Psoas muscle (tissue), 8 donors: ENCODE data around the gene ACADVL. TPM values are rescaled to one million over a fixed set of nuclear protein-coding genes. Genes with fewer than 3 reads are reported as not detected.

Source experiments
- ATAC-seq, 4 donors: fragments of 200-7000 bp; cut with Tn5 transposase; one replicate each; pipeline ENCODE4 v1.9.1; 2020; ENCODE audit warnings: moderate library complexity in 3 of 4, mild to moderate bottlenecking in 2 of 4
- DNase-seq, 2 donors: peaks; one replicate each; pipeline ENCODE4 v3.0.0-alpha.2; 2020
- H3K27ac ChIP-seq: fragments of 200-600 bp; one replicate; pipeline ENCODE4 v1.8.0; 2022
- H3K27me3 ChIP-seq, 3 donors: fragments of 200-600 bp in 1 of 3; one replicate each; pipeline versions ENCODE4 v1.6.1 to v1.8.0; 2013 to 2022; ENCODE audit warnings: low read length in 2 of 3, mild to moderate bottlenecking in 2 of 3, moderate library complexity in 1 of 3; ENCODE audit not compliant: insufficient read depth in 3 of 3
- H3K36me3 ChIP-seq, 2 donors: fragments of 200-600 bp in 1 of 2; one replicate each; pipeline versions ENCODE4 v1.6.1 to v1.8.0; 2013 to 2022; ENCODE audit warnings: low read depth in 1 of 2, mild to moderate bottlenecking in 1 of 2, moderate library complexity in 1 of 2; ENCODE audit not compliant: insufficient read depth in 1 of 2
- H3K4me1 ChIP-seq: fragments of 200-600 bp; one replicate; pipeline ENCODE4 v1.8.0; 2022
- H3K4me3 ChIP-seq: fragments of 200-600 bp; one replicate; pipeline ENCODE4 v1.8.0; 2022; ENCODE audit warnings: mild to moderate bottlenecking
- H3K9me3 ChIP-seq: fragments of 200-600 bp; one replicate; pipeline ENCODE4 v1.8.0; 2022
- WGBS, 3 donors: extraction: QIAGEN DNeasy Blood & Tissue Kit; methylation state at CpG; one replicate each; pipeline versions ENCODE4 v1.1.6 to v1.1.7; 2013; 5-methylcytosine and 5-hydroxymethylcytosine counted together
- intact Hi-C, 2 donors: fragments of 100-400 bp; cut with DNase I; formaldehyde crosslinking; loops; one replicate each; pipeline versions ENCODE4 v1.11.0 to v1.14.2; 2022
- polyA plus RNA-seq, 3 donors: library from polyadenylated mRNA; stranded (reverse); fragments of 200-250 nt; gene quantifications; one replicate each; pipeline ENCODE4 v1.2.3, GENCODE V29; 2013
- total RNA-seq, 4 donors: library from RNA; stranded (reverse); fragmentation: NEBNext Ultra II Directional in 2 of 4; extraction: Animal tissue kit (Norgen Biotek cat#: 25700) in 2 of 4; gene quantifications; one replicate each; pipeline versions ENCODE4 v1.2.1 to v1.2.4, GENCODE V29; 2021 to 2023
- TF ChIP-seq, protein P1 (sequence below): fragments of 200-600 bp; IDR thresholded peaks from one replicate; pipeline ENCODE4 v1.8.0; 2022; ENCODE audit warnings: antibody characterized with exemption
- donor health status: healthy with polysubstance abuse.
- donor health status: DM: no; HTN: no; CAD: no; lungs with moderate emphysema.
- donor health status: Bipolar disorder and iron deficiency.
- donor health status: healthy.
- donor health status: DM: yes; HTN: yes; CAD: no.
- donor health status: DM: no; HTN: no; CAD: no.
- donor health status: DM: no; HTN: no; CAD: no.
- donor health status: DM: yes; HTN: yes; CAD: no.

The ACADVL gene
- total and polyA plus RNA-seq, 7 donors = 538 to 1,310 (median 1,030) TPM

DNA sequence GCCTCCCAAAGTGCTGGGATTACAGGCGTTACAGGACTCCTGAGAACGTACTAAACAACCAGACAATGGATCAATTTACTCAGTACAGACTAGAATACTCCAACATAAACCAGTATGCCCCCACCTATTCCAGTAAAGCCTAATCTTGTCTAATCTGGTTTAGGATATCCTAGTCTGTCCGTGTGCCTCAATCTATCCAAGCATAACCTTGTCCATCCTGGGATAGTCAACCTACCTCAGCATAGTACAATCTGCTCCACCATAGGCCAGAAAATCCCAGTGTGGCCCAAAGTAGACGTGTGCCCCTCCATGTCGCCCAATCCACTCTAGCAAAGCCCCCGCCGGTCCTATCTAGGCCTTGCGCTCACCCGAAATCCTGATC is 14.0 kb downstream of the ACADVL start:
- Histone ChIP-seq H3K27me3 (no peaks in the 10 kb centered on the region), H3K27ac (peak overlapping the region; percentile 81), H3K9me3 (no peaks in the 10 kb centered on the region), H3K4me1 (peaks cover 29% of the 10 kb centered on the region), H3K36me3 (peaks cover 0 to 40% of the 10 kb centered on the region in 2 donors), H3K4me3 (peak overlapping the region; percentile 94)
- TF ChIP-seq, protein P1, sequence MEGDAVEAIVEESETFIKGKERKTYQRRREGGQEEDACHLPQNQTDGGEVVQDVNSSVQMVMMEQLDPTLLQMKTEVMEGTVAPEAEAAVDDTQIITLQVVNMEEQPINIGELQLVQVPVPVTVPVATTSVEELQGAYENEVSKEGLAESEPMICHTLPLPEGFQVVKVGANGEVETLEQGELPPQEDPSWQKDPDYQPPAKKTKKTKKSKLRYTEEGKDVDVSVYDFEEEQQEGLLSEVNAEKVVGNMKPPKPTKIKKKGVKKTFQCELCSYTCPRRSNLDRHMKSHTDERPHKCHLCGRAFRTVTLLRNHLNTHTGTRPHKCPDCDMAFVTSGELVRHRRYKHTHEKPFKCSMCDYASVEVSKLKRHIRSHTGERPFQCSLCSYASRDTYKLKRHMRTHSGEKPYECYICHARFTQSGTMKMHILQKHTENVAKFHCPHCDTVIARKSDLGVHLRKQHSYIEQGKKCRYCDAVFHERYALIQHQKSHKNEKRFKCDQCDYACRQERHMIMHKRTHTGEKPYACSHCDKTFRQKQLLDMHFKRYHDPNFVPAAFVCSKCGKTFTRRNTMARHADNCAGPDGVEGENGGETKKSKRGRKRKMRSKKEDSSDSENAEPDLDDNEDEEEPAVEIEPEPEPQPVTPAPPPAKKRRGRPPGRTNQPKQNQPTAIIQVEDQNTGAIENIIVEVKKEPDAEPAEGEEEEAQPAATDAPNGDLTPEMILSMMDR = no peak
- ATAC-seq (peak in 2 of 4 donors; percentile 0), DNase-seq (no peak)
- WGBS, 3 donors = 0 to 1% (median 1%) methylated on average over 9 of the region's 9 CpGs
- intact Hi-C loops = loop anchor here in 1 of 2 donors (10.0 kb wide), 1 partner anchor 351 kb away; the partner anchor contains the start of gene MPDU1

GRCh38 chr17:7234083-7234951 is 14.6 kb downstream of the ACADVL start, which contains the start of gene DVL2:
Gene DVL2, minus strand, starts transcription at chr17:7234517. Its CDS starts 255 bp downstream, at chr17:7234262.
- 0% methylated on average over 58 to 72 of the region's 72 CpGs for WGBS, 3 donors
- TF ChIP-seq, protein P1 = no peak
- Histone ChIP-seq H3K27me3 (no peaks in the 10 kb centered on the region), H3K36me3 (peaks cover 0 to 34% of the 10 kb centered on the region in 2 donors), H3K9me3 (no peaks in the 10 kb centered on the region), H3K4me3 (peak within 1 kb of the TSS; percentile 94), H3K4me1 (peaks cover 29% of the 10 kb centered on the region), H3K27ac (peak within 1 kb of the TSS; percentile 81)
- intact Hi-C loops = loop anchor here in 1 of 2 donors (10.0 kb wide), 1 partner anchor 350 kb away; the partner anchor contains the start of gene MPDU1
- DNase-seq (peak; percentile 93 to 98), ATAC-seq (peak; percentile 67 to 79 (median 72))

DNA sequence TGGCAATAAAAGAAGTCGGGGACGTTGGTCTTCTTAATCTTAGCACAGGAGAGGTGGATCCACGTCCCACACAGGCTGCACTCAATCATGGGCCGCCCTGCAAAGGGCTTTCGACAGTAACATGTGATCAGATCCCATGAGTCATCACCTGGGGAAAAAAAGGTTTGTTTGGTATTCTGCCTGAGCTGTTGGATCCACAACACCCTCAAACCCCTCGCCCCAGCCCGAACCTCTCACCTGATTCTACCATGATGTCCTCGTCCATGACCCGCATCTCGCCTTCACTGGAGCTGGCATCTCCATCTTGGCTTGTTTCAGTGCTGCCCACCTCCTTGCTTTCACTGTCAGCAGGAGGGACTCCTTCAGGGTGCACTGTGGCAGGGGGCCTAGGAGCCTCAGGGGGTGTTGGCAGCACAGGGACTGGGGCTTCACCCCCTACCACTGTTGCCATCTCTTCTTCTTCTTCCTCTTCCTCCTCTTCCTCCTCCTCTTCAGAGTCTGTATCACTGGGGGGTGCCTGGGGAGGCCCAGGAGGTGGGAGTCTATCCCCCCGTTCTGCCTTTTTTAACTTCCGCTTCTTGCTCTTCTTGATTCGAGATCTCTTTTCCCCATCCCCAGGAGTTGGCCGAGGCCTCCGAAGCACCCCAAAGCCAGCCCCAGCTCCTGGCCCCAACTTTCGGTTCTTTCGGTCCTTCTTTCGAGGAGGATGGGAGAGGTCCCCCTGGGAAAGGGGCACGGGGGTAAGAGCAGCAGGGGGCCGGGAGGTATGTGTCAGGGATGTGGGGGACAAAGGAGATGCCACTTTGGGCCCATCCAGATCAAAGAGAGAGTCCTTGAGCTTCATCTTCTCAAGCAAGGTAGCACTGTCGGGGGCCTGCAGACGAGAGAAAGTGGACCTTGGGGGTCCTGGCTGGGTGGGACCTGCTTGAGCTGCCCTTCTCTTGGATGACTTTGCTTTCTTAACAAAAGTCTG is 16.2 kb downstream of the ACADVL start:
- TF ChIP-seq, protein P1 = no peak
- H3K4me3 ChIP-seq = peak overlapping the region; percentile 94
- peaks cover 4 to 31% of the 10 kb centered on the region in 2 donors for H3K36me3 ChIP-seq
- DNase-seq = peak in 1 of 2 donors; percentile 15
- ATAC-seq = no peak
- no peaks in the 10 kb centered on the region for H3K27me3 ChIP-seq
- H3K27ac ChIP-seq = peak overlapping the region; percentile 81
- no peaks in the 10 kb centered on the region for H3K9me3 ChIP-seq
- intact Hi-C loops = loop anchor here in 1 of 2 donors (2.0 to 10.0 kb wide), 2 partner anchors 15 to 349 kb away; partner anchors contain the start of gene MPDU1
- 78 to 89% (median 83%) methylated on average over 22 of the region's 22 CpGs for WGBS, 3 donors
- peaks cover 41% of the 10 kb centered on the region for H3K4me1 ChIP-seq

DNA sequence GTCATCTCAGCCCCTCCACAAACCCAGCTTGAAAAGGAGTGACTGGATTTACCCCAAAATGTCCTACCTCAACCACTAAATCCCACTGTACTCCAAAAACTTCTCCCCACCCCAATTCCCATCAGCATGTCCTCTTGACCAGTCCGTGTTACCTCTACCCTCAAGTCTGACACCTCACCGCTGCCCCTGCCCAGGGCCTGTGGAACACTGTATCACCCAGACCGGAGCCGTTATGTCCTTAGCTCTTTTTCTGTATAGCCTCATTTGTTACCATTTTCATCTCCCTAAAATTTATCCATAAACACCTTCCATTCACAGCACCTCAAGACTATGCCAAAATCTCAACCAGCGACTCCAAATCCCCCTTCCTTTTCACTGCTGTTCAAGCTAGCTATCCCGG is 17.1 kb downstream of the ACADVL start:
- intact Hi-C loops = loop anchor here in 1 of 2 donors (2.0 to 10.0 kb wide), 2 partner anchors 16 to 348 kb away; partner anchors contain the start of gene MPDU1
- H3K9me3 ChIP-seq = no peaks in the 10 kb centered on the region
- peak in 1 of 2 donors; percentile 10 for DNase-seq
- H3K4me3 ChIP-seq = peak overlapping the region; percentile 96
- no peaks in the 10 kb centered on the region for H3K27me3 ChIP-seq
- TF ChIP-seq, protein P1 = no peak
- 78 to 86% (median 83%) methylated on average over 6 of the region's 6 CpGs for WGBS, 3 donors
- peaks cover 7 to 34% of the 10 kb centered on the region in 2 donors for H3K36me3 ChIP-seq
- H3K27ac ChIP-seq = peak overlapping the region; percentile 96
- H3K4me1 ChIP-seq = peaks cover 46% of the 10 kb centered on the region
- no peak for ATAC-seq
